ENCODE data around the gene PRICKLE2.

The PRICKLE2 gene

GRCh38 chr3:64152676-64153466 lies 72.4 kb downstream of the PRICKLE2 start:
- no peak for DNase-seq

- no peak for DNase-seq
These were observed 73.2 kb downstream of the PRICKLE2 start for GRCh38 chr3:64152086-64152485.

GRCh38 chr3:64151342-64151871 lies 73.9 kb downstream of the PRICKLE2 start:
- DNase-seq: no peak

GRCh38 chr3:64150623-64151207 lies 74.6 kb downstream of the PRICKLE2 start:
- DNase-seq: no peak

- no peak for DNase-seq
These were observed 75.4 kb downstream of the PRICKLE2 start for GRCh38 chr3:64149886-64150285.

- no peak for DNase-seq
These were observed 76.2 kb downstream of the PRICKLE2 start for GRCh38 chr3:64148955-64149653.

- DNase-seq: no peak
These were observed 78.1 kb downstream of the PRICKLE2 start for GRCh38 chr3:64147211-64147610.

- DNase-seq: no peak
These were observed 79.8 kb downstream of the PRICKLE2 start for GRCh38 chr3:64145438-64145837.

GRCh38 chr3:64144241-64144900 lies 80.9 kb downstream of the PRICKLE2 start:
- DNase-seq: no peak

GRCh38 chr3:64143409-64144130 lies 81.7 kb downstream of the PRICKLE2 start:
- DNase-seq: no peak

- DNase-seq: no peak
These were observed 83.8 kb downstream of the PRICKLE2 start for GRCh38 chr3:64141476-64141875.

GRCh38 chr3:64140651-64141050 lies 84.6 kb downstream of the PRICKLE2 start:
- no peak for DNase-seq

- no peak for DNase-seq
These were observed 86.5 kb downstream of the PRICKLE2 start for GRCh38 chr3:64138656-64139375.

- no peak for DNase-seq
These were observed 87.2 kb downstream of the PRICKLE2 start for GRCh38 chr3:64138046-64138445.

- DNase-seq: no peak
These were observed 90.4 kb downstream of the PRICKLE2 start for GRCh38 chr3:64134882-64135281.

- no peak for DNase-seq
These were observed 91.3 kb downstream of the PRICKLE2 start for GRCh38 chr3:64133987-64134386.

- DNase-seq: no peak
These were observed 92.0 kb downstream of the PRICKLE2 start for GRCh38 chr3:64133272-64133671.

- no peak for DNase-seq
These were observed 93.4 kb downstream of the PRICKLE2 start for GRCh38 chr3:64131725-64132469.

GRCh38 chr3:64130436-64130835 lies 94.8 kb downstream of the PRICKLE2 start:
- no peak for DNase-seq

- no peak for DNase-seq
These were observed 95.7 kb downstream of the PRICKLE2 start for GRCh38 chr3:64129581-64129980.

GRCh38 chr3:64129106-64129505 lies 96.2 kb downstream of the PRICKLE2 start:
- no peak for DNase-seq

Data from KG1 (cell line).